ENCODE measurements around the gene CUX1.

Gene CUX1

GRCh38 chr7:101973130-101973529 is 155.7 kb downstream of the CUX1 start:
- TF ChIP-seq, protein P1, sequence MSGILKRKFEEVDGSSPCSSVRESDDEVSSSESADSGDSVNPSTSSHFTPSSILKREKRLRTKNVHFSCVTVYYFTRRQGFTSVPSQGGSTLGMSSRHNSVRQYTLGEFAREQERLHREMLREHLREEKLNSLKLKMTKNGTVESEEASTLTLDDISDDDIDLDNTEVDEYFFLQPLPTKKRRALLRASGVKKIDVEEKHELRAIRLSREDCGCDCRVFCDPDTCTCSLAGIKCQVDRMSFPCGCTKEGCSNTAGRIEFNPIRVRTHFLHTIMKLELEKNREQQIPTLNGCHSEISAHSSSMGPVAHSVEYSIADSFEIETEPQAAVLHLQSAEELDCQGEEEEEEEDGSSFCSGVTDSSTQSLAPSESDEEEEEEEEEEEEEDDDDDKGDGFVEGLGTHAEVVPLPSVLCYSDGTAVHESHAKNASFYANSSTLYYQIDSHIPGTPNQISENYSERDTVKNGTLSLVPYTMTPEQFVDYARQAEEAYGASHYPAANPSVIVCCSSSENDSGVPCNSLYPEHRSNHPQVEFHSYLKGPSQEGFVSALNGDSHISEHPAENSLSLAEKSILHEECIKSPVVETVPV (CRISPR knock-in tag; IDR thresholded peaks at IDR 0.05) = no peak
- TF ChIP-seq CSDC2 (CRISPR knock-in tag; IDR thresholded peaks at IDR 0.05) = no peak
- TF ChIP-seq GLIS3 (CRISPR knock-in tag; IDR thresholded peaks at IDR 0.05) = no peak
- no peak for TF ChIP-seq ZNF8 (CRISPR knock-in tag; IDR thresholded peaks at IDR 0.05)
- TF ChIP-seq ZNF70 (CRISPR knock-in tag; IDR thresholded peaks at IDR 0.05) = 0 out of 2 replicates have a peak, but pooled peaks have one; percentile 23
- TF ChIP-seq SNAI2 (CRISPR knock-in tag; IDR thresholded peaks at IDR 0.05) = no peak
- TF ChIP-seq, protein P2, sequence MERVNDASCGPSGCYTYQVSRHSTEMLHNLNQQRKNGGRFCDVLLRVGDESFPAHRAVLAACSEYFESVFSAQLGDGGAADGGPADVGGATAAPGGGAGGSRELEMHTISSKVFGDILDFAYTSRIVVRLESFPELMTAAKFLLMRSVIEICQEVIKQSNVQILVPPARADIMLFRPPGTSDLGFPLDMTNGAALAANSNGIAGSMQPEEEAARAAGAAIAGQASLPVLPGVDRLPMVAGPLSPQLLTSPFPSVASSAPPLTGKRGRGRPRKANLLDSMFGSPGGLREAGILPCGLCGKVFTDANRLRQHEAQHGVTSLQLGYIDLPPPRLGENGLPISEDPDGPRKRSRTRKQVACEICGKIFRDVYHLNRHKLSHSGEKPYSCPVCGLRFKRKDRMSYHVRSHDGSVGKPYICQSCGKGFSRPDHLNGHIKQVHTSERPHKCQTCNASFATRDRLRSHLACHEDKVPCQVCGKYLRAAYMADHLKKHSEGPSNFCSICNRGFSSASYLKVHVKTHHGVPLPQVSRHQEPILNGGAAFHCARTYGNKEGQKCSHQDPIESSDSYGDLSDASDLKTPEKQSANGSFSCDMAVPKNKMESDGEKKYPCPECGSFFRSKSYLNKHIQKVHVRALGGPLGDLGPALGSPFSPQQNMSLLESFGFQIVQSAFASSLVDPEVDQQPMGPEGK (CRISPR knock-in tag; IDR thresholded peaks at IDR 0.05; ENCODE audit: borderline replicate concordance) = no peak
- no peak for ATAC-seq

GRCh38 chr7:101974393-101974792 is 157.0 kb downstream of the CUX1 start:
- TF ChIP-seq ZFP30 (CRISPR knock-in tag; IDR thresholded peaks at IDR 0.05) (no peak), TCF4 (CRISPR knock-in tag; IDR thresholded peaks at IDR 0.05; ENCODE audit: borderline replicate concordance) (peak; percentile 80), ARNTL (CRISPR knock-in tag; IDR thresholded peaks at IDR 0.05; ENCODE audit: borderline replicate concordance, low read depth) (no peak), ZC3H10 (CRISPR knock-in tag; IDR thresholded peaks at IDR 0.05) (0 out of 2 replicates have a peak, but pooled peaks have one; percentile 33), CSDC2 (CRISPR knock-in tag; IDR thresholded peaks at IDR 0.05) (no peak), SNAI2 (CRISPR knock-in tag; IDR thresholded peaks at IDR 0.05) (no peak), PPARA (CRISPR knock-in tag; IDR thresholded peaks at IDR 0.05; ENCODE audit: borderline replicate concordance) (no peak), ISL1 (CRISPR knock-in tag; IDR thresholded peaks at IDR 0.05) (peak; percentile 72)
- TF ChIP-seq, protein P2 (CRISPR knock-in tag; IDR thresholded peaks at IDR 0.05; ENCODE audit: borderline replicate concordance) = no peak
- TF ChIP-seq, protein P3, sequence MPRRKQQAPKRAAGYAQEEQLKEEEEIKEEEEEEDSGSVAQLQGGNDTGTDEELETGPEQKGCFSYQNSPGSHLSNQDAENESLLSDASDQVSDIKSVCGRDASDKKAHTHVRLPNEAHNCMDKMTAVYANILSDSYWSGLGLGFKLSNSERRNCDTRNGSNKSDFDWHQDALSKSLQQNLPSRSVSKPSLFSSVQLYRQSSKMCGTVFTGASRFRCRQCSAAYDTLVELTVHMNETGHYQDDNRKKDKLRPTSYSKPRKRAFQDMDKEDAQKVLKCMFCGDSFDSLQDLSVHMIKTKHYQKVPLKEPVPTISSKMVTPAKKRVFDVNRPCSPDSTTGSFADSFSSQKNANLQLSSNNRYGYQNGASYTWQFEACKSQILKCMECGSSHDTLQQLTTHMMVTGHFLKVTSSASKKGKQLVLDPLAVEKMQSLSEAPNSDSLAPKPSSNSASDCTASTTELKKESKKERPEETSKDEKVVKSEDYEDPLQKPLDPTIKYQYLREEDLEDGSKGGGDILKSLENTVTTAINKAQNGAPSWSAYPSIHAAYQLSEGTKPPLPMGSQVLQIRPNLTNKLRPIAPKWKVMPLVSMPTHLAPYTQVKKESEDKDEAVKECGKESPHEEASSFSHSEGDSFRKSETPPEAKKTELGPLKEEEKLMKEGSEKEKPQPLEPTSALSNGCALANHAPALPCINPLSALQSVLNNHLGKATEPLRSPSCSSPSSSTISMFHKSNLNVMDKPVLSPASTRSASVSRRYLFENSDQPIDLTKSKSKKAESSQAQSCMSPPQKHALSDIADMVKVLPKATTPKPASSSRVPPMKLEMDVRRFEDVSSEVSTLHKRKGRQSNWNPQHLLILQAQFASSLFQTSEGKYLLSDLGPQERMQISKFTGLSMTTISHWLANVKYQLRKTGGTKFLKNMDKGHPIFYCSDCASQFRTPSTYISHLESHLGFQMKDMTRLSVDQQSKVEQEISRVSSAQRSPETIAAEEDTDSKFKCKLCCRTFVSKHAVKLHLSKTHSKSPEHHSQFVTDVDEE (CRISPR knock-in tag; IDR thresholded peaks at IDR 0.05) = 0 out of 2 replicates have a peak, but pooled peaks have one; percentile 31
- ATAC-seq = peak; percentile 27; the same call in 1 of the 3 replicates

GRCh38 chr7:101975046-101975445 is 157.6 kb downstream of the CUX1 start:
- ATAC-seq = no peak
- TF ChIP-seq ZC3H10 (CRISPR knock-in tag; IDR thresholded peaks at IDR 0.05) = no peak
- no peak for TF ChIP-seq TCF4 (CRISPR knock-in tag; IDR thresholded peaks at IDR 0.05; ENCODE audit: borderline replicate concordance)
- TF ChIP-seq PPARA (CRISPR knock-in tag; IDR thresholded peaks at IDR 0.05; ENCODE audit: borderline replicate concordance) = no peak
- TF ChIP-seq, protein P4, sequence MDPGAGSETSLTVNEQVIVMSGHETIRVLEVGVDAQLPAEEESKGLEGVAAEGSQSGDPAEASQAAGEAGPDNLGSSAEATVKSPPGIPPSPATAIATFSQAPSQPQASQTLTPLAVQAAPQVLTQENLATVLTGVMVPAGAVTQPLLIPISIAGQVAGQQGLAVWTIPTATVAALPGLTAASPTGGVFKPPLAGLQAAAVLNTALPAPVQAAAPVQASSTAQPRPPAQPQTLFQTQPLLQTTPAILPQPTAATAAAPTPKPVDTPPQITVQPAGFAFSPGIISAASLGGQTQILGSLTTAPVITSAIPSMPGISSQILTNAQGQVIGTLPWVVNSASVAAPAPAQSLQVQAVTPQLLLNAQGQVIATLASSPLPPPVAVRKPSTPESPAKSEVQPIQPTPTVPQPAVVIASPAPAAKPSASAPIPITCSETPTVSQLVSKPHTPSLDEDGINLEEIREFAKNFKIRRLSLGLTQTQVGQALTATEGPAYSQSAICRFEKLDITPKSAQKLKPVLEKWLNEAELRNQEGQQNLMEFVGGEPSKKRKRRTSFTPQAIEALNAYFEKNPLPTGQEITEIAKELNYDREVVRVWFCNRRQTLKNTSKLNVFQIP (CRISPR knock-in tag; IDR thresholded peaks at IDR 0.05; ENCODE audit: borderline replicate concordance, low read depth) = no peak
- TF ChIP-seq ARNTL (CRISPR knock-in tag; IDR thresholded peaks at IDR 0.05; ENCODE audit: borderline replicate concordance, low read depth) = no peak
- TF ChIP-seq ZNF8 (CRISPR knock-in tag; IDR thresholded peaks at IDR 0.05) = no peak
- no peak for TF ChIP-seq OSR1 (CRISPR knock-in tag; IDR thresholded peaks at IDR 0.05)
- TF ChIP-seq, protein P1 (CRISPR knock-in tag; IDR thresholded peaks at IDR 0.05) = no peak
- TF ChIP-seq CREB5 (CRISPR knock-in tag; IDR thresholded peaks at IDR 0.05; ENCODE audit: low read depth) = no peak

All from SK-N-SH treated with all-trans-retinoic acid at 6 μM for 48 hours (cell line).